IPS DF 4.7 (cell line): ENCODE measurements around the gene TMEM192.
"Not testable (repeated sequence)": the region's sequence is repeated elsewhere in the genome, so short reads cannot be mapped to it uniquely, and the experiment has no call there.

Source experiments
- DNase-seq: peaks from one replicate; pipeline ENCODE4 v3.0.0-alpha.2; 2013; ENCODE audit warnings: low spot score; ENCODE audit errors: extremely low read depth

TMEM192 gene

DNA sequence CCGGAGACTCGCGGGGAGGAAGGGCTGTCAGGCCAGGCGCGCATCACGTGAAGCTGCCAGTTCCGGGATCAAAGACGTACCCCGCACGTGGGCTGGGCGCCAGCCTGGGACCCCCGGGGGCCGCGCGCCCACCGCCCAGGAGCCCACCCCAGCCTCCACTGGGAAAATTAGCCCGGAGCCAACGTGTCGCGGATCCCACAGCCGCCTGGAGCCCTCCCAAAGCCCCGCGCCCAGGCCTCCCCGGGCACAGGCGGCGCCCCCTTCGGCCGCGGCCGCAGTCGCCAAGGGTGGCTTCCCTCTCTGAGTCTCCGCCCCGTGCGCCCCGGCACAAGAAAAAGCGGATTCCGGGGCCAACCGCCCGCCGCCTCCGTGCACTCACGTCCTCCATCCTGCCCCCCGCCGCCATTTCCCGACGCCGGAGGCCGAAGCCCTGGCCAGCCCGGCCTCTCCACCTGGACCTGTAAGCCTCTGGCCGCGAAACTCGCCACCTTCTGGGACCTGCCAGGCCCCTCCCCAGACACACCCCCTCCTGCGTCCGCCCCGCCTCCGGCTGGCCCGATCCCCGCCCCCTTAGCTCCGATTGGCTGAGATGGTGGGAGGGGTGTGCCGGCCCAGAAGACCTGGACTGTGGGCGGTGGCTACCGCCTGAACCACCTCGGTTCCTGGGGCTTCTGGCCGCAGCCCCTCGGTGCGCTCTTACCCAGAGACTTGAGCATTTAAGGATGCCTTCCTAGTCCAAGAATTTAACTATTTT is at the start of gene TMEM192:
Gene TMEM192, minus strand, starts transcription at position 493 of the 754 bp plus-strand sequence. Its CDS starts 87 bp downstream, at position 406.
- DNase-seq: peak; percentile 44

DNA sequence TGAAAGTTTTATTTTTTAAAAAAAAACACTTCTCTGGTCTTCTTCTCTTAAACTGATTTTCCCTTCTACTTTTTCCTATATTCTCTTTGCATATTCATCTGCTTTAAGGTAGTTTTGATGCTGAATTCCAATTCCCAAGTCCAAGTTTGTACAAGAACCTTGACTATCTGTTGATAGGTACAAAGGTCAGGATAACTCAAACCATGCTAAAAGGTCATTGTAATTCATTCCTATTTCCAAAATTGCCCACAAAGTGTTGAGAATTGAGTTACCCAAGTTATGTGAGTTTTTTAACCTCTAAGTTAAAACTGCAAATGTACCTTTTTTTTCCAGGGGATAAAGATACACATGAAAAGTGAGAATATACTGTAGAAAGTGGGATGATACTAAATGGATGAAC is 46.1 kb upstream of the TMEM192 start:
- no peak for DNase-seq

DNA sequence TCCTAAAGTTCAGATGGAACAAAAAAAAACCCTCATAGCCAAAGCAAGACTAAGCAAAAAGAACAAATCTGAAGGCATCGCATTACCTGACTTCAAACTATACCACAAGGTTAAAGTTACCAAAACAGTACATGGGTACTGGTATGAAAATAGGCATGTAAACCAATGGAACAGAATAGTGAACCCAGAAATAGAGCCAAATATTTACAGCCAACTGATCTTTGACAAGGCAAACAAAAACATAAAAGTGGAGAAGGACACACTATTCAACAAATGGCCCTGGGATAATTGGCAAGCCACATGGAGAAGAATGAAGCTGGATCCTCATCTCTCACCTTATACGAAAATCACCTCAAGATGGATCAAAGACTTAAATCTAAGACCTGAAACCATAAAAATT is 44.2 kb upstream of the TMEM192 start:
- no peak for DNase-seq

DNA sequence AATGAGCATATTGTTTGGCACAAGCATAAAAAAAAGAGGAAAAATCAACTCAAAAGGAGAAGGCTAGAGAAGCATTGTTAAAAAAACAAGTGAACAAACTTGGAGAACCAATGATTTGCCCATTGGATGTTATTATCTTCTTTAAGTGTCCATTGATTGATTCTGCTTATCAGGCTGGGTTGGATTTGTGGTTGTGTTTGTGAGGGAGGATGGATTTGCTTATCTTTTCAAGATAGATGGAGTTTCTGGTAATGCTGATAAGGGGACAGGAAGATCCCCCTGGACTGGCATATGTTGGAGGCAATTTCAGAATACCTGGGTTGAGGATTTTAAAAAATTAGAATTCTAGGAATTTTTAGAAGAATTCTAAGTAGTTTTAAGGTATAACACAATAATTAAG is 41.8 kb upstream of the TMEM192 start:
- DNase-seq: no peak

DNA sequence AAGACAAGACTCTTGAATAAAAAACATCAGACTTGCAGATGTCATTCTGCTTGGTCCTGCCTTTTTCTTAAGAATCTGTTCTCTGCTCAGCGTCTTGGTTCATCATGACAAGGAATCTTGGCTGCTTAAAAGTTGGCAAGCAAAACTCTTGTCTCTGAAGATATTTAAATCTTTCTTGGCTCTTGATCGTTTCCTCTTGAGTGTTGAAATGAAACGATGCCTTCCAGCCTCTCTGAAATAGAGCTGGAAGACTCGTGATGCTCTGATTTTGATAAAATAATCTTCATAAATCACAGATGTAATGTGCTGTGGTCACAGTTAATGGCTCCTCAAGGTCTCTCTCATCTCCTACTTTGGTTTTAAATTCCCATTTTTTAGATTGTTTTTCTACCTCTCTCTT is 39.9 kb upstream of the TMEM192 start:
- no peak for DNase-seq

DNA sequence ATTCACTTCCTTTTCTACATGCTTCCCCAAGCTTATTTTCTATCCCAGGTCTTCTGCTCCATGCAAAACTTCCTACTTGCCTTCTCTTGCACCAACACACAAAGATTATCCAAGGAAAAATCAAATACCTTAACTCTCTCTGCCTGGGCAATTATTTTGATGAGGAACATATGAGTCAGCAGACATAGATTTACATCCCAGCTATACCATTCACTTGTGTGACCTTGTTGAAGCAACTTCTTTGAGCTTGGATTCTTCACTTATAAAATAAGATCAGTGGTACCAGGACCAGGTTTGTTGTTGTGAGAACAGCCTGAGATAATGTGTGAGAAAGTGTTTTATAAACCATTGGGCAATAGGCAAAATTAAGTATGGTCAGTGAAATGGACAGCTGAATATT is 39.1 kb upstream of the TMEM192 start:
- no peak for DNase-seq

DNA sequence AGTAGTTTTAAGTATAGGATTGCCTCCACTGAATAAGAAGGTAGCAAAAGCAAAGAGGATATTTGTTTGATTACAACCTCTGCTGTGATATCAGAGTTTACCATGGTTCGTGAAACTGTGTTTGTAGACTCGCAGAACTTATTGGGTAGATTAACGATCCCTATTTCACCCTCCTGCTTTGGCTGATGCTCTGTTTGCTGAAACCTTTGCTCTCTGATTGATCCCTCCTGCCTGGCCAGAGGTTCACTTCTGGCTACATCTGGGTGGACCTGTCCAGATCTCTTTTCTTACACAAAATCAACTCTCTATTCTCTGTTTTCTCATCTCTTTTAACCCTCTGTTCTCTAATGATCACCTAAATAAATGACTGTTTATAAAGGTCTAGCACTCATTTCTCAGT is 37.9 kb upstream of the TMEM192 start:
- no peak for DNase-seq

DNA sequence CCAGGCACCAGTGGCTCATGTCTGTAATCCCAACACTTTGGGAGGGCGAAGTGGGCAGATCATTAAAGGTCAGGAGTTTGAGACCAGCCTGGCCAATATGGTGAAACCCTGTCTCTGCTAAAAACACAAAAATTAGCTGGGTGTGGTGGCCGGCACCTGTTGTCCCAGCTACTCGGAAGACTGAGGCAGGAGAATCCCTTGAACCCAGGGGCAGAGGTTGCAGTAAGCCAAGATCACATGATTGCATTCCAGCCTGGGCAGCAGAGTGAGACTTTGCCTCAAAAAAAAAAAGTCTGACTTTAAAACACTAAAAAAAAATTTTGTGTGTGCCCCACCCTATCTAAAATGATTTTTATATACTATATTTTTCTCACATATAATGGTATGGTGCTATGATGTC is 26.2 kb upstream of the TMEM192 start:
- DNase-seq: no peak

DNA sequence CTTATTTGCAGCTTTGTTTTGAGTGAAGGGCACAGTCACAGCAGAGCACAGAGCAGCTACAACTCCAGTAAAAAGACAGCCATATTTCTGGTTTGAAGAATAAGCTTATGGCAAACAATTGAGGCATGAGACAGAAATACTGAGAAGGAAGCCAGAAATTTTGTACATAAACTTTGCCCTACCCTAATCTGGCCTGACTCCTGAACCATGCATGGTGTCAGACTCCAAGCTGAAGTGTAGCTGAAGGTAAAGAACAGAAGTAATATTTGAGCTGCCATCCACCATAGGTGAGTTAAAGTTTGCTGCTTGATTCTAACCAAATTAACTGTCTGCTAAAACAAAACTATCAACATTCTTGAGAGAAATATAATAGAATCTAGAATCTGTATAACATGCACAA is 24.5 kb upstream of the TMEM192 start:
- no peak for DNase-seq

DNA sequence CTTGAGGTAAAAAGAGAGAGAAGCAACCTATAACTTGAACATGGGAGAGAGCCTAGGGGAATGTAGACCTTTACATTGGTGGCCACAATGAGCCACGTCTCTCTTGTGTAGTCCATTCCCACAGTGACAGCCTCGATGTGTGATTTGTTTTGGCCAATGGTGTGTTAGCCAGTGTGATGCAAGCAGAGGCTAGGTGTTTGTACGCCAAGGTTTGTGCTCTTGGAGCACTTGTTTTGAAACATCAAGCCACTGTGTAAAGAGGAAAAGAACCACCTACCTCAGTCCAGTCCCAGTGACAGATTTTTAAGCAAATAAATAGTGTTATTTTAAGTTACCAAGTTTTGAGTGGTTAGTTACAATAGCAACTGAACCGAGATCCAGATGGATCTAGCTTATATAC is 23.9 kb upstream of the TMEM192 start:
- no peak for DNase-seq

DNA sequence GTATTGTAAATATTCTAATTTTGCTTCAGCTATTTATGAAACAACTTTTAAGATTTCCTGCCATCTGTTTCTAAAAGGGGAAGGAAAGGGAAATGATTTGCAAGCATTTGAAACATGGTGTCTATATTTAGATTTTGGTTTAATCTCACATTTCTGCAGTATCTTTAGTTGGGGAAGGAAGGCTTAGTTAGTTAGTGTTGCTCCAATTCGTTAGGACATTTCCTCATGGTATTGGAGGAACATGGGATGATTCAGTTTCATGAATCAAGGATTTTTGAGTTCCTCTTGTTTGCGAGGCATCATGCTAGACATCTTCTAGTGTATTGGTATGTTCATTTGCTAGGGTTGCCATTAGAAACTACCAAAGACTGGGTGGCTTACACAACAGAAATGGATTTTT is 20.5 kb upstream of the TMEM192 start:
- DNase-seq: no peak

DNA sequence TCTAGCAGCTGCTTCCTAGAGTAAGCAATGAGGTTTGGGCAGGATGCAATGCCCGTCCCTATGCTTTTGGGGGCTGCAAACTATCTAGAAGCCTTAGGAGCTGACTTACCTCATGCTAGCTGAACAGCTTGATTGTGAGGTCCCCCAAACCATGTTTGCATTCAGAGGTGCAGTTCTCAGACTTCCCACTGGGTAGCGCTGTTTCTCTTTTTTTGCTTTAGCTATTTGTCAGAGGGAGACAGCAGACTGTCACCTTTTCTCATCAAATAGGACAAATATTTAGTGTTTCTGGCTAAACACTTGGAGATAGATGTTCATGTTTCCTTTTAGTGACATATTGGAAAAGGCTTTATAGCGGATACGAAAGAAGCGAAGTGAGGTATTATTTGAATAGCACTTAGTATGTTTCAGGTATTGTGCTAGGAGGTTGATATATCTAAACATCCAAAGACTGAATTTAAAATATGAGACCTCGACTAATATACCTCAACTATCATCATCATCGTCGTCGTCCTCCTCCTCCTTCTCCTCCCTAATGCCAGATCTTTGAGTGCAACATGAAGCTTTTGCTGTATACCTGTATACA is 18.7 kb upstream of the TMEM192 start:
- DNase-seq: peak; percentile 22

DNA sequence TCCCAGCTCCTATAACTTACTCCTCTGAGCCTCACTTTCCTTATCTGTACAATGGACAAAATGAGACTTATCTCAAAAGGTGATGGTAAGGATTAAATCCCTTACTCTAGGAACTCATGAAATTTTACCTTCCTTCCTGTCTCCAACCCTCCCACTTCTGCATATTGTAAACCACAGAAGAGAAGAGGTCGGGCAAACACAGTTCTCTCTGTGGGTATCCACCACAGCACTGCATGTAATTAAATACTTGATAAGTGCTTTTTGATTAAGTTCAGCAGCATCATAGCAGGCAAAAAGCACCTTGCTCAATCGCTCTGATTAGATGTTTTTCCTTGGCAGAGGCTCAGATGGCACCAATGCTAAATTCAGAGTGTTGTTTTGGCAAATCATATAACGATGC is 17.3 kb upstream of the TMEM192 start:
- DNase-seq: no peak

DNA sequence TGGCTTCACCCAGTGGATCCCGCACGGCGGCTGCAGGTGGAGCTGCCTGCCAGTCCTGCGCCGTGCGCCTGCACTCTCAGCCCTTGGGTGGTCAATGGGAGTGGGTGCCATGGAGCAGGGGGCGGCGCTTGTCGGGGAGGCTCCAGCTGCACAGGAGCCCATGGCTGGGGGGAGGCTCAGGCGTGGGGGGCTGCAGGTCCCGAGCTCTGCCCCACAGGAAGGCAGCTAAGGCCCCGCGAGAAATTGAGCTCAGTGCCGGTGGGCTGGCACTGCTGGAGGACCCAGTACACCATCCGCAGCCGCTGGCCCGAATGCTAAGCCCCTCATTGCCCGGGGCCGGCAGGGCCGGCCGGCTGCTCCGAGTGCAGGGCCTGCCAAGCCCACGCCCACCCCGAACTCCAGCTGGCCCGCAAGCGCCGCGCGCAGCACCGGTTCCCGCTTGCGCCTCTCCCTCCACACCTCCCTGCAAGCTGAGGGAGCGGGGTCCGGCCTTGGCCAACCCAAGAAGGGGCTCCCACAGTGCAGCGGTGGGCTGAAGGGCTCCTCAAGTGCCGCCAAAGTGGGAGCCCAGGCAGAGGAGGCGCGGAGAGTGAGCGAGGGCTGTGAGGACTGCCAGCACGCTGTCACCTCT is 13.3 kb upstream of the TMEM192 start:
- not testable (repeated sequence) for DNase-seq

DNA sequence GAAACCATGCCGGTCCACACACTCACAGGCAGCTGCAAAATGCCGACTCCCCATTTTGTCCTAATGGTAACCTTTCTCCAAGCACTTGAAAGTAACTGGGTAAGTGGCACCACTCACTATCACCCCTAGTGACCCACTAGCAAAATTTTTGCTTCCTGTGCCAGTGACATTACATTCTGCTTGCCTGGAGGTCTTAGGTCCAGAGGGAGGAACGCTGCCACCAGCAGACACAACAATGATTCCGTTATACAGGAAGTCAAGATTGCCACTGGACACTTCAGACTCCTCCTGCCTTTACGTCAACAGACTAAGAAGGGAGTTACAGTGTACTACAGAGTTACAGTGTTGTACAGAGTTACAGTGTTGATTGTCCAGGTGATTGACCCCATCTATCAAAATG is 11.8 kb upstream of the TMEM192 start:
- no peak for DNase-seq

DNA sequence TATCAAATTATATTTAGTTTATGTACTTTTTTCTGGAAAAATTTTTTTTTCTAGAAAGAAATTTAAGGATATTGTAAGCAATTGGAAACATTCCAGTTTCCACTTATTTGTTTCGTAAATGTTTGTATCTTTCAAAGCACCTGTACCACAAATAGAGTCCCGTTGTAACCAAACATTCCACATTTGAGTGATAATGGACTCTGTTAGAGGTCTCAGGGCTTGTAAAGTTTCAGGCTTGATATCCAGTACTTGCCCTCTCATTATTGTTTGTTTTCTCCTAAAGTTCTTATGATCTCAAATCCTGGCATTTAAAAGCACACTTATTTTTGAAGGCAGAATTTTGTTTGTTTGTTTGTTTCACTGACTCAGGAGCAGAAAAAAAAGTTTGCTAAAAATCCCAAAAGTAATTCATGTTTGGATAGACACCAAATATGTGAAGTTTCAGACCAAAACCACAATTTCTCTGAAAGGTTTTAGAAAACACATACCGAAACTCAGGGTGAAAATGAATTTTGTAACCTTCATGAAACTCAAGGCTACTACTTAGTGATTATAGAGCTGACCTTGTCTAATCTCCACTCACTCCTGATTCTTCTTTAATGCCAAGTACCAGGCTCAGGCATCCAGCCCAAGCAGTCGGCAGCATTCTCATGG is 5.7 kb upstream of the TMEM192 start:
- no peak for DNase-seq

DNA sequence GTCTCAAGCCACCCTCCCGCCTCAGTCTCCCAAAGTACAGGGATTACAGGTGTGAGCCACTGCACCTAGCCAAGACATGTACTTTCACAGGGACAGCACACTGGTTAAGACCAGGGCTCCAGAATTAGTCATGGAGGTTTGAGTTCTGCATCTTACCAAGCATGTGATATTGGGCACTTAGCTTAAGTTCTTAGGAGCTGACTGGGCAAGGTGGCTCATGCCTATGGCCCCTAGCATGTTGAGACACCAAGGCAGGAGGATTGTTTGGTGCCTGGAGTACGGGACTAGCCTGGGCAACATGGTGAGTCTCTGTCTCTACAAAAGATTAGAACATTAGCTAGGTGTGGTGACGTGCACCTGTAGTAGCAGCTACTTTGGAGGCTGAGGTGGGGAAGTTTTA is 2.6 kb upstream of the TMEM192 start:
- no peak for DNase-seq

DNA sequence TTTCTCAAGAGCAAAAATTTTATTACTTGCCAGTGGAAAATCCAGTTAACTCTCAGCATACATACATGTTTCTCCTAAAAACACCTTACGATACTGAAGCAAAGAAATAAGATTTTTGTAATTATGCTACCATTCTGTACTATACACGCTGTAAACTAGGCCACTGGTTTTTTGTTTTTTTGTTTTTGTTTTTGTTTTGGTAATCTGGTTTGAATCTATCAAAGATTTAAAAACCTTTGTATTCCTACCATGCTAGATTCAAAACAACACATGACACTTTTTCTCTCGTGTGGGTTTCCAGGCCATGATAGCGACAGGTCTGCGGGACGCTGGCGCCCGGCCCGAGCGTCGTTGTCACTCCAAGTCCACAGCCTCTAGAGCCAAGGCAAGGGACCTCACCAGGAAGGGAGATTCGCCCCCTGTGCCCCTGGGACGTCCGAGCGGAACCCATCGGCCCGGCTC is 723 bp downstream of the TMEM192 start:
- no peak for DNase-seq

DNA sequence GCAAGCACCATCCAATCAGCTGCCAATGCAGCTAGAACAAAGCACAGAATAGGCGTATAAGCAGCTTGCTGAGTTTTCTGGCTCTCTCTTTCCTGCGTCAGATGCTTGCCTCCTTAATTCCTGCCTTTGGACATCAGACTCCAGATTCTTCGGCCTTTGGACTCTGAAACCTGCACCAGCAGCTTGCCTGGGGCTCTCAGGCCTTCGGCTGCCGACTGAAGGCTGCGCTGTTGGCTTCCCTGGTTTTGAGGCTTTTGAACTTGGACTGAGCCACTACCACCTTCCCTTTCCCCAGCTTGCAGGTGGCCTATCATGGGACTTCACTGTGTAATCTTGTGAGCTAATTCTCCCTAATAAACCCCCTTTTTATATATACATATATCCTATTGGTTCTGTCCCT is 6.1 kb downstream of the TMEM192 start:
- no peak for DNase-seq

DNA sequence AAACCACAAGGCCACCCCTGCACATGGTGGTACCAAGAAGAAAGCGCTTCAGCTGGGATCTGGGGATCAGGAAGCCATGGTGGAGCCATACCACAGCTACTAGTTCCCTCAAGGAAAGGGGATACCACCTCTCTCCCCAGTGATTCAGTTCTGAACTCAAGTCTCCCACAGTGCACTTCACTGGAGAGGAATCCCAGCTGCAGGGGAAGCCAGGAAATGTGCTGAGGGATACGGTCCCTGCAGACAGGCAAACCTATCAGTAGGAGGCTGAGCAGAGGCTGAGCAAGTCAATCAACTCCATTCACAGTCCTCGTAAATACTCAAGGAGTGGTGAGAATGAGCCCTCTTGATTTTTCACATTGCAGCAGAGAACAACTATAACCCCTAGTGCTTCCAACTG is 11.0 kb downstream of the TMEM192 start:
- no peak for DNase-seq

DNA sequence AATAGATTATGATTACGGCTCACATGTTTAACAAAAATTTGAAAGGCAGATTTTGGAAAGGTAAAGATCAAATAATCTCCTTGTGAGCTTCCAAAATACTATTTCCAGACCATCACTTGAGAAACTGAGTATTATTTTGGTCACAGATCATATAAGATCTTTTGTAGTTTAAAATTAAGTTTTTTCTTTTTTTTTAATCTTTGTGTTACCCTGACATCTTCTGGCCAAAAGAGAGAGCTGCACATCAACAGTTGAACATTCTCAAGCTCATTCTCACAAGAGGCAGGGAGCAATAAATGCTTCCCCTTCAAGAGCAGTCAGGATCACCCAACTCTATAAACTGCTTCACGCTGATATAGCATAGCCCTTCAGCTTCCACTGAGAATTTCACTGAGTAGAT is 15.9 kb downstream of the TMEM192 start:
- DNase-seq: no peak

DNA sequence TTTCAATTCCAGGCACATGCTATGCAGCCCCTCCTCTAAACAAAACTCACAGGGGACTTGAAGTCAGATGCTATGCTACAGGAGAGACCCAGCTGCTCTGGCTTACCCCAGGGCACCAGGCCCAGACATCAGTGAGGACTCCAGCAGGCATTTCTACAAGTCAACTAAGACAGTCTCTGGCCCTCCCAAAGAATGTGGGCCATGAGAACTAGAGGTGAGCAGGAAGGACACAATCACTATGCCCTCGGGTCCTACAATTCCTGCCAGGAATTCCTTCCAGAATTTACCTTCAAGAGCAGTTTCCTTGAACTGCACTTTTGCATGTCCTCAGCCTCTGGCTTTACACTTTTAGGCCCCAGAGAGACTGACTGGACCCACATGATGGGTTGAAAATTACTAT is 17.4 kb downstream of the TMEM192 start:
- DNase-seq: no peak
